GM10266 (cell line): ENCODE results near the gene FASTK.

Experiments
- DNase-seq: peaks from one replicate; pipeline ENCODE4 v3.0.0; 2012; ENCODE audit errors: extremely low spot score
- TF ChIP-seq, protein P1 (sequence below): IDR thresholded peaks from 2 replicates; pipeline ENCODE4 v1.5.1; 2012; ENCODE audit warnings: mild to moderate bottlenecking, low read depth; ENCODE audit not compliant: control insufficient read depth, insufficient read depth; ENCODE audit errors: missing control alignments

FASTK gene

DNA sequence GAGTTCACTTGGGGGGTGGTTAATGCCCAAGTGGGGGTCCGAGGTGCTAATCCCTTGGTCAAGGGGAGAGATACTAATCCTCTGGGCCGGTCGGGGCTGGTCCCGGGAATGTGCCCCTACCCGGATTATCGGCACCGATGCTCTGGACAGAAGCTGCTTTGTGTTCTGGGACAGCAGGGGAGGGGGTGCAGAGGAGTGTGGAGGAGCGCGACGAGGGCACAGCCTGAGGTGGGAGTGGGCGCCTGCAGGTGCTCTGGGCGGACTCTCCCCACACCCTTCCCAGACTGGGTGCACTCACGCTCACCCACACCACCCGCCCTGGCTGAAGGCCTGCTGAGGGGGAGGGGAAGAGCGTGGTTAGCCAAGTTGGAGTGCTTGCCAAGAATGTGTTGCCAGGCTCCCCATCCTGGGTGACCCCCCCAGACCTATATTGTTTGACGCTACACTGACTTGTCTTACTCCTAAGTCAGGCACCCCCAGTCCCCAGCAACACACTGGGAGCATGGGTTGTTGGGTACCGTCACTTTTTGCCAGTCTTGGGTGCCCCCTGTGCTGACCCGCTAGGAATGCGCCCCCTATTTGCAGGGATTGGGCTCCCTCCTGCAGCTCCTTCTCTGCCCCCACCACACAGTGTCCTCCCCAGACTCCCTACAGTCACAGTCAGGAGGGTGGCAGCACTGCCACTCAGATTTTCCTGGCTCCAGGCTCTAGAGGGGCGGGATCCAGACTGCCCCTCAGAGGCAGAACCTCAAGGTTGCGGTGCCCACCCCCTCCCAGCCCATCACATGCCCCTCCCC is 20.0 kb downstream of the FASTK start:
- TF ChIP-seq, protein P1, sequence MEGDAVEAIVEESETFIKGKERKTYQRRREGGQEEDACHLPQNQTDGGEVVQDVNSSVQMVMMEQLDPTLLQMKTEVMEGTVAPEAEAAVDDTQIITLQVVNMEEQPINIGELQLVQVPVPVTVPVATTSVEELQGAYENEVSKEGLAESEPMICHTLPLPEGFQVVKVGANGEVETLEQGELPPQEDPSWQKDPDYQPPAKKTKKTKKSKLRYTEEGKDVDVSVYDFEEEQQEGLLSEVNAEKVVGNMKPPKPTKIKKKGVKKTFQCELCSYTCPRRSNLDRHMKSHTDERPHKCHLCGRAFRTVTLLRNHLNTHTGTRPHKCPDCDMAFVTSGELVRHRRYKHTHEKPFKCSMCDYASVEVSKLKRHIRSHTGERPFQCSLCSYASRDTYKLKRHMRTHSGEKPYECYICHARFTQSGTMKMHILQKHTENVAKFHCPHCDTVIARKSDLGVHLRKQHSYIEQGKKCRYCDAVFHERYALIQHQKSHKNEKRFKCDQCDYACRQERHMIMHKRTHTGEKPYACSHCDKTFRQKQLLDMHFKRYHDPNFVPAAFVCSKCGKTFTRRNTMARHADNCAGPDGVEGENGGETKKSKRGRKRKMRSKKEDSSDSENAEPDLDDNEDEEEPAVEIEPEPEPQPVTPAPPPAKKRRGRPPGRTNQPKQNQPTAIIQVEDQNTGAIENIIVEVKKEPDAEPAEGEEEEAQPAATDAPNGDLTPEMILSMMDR: peak; percentile 14
- no peak for DNase-seq

DNA sequence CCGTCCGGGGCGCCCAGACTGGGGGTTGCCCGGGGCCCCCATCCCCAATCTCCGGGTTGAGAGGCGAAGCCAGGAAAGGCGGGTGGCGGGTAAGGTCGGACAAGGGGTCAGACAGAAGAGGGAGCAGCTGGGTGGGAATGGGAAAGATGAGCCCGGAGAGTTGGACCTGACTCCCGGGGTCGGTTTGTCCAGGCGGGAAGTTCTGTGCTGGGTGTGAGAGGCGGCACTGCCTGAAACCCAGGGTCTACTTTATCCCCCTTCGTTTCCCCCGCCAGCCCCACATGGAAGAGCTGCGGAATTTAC is 20.5 kb downstream of the FASTK start:
- no peak for DNase-seq

DNA sequence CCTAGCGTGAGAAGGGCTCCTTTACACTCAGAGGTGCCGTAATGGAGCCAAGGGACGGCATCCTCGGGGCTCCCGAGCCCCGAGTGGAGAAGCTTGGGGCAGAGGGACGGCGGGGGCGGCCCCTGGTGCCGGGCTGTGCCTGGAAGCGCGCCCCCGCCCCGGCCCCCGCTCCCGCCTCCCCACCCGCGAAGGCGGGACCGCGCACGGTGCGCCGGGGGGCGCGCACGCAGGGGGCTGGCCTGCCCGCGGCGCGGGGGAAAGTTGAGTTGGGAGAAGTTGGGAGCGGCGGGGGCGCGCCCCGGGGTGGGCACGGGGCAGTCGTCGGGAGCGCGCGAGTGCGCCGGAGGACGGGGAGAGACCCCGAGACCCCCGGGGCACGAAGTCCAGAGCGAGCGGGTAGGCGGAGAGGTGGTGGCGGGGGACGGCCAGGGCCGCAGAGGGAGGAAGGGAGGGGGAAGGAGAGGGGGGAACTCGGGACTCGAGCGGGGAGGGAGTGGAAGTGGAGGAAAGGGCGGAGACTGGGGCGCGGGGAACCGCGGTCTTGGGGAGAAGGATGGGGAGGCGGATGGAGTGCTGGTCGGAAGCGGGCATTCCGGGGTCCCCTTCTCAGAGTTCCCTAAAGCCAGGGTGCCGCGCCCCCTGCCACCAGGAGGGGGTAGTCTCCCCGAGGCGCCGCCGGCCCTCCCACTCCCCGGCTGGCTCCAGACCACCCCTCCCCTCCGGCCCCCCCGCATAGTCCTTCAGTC is 21.1 kb downstream of the FASTK start, which contains the start of gene SLC4A2:
SLC4A2 (plus strand) TSS at position 223 of the 746 bp plus-strand sequence. CDS start 2,399 bp downstream, outside the sequence.
- peak; percentile 93 for DNase-seq
- TF ChIP-seq, protein P1: peak; percentile 48

More for the DNA sequence above, 20.5 kb downstream of the FASTK start:
- TF ChIP-seq, protein P1: no peak

DNA sequence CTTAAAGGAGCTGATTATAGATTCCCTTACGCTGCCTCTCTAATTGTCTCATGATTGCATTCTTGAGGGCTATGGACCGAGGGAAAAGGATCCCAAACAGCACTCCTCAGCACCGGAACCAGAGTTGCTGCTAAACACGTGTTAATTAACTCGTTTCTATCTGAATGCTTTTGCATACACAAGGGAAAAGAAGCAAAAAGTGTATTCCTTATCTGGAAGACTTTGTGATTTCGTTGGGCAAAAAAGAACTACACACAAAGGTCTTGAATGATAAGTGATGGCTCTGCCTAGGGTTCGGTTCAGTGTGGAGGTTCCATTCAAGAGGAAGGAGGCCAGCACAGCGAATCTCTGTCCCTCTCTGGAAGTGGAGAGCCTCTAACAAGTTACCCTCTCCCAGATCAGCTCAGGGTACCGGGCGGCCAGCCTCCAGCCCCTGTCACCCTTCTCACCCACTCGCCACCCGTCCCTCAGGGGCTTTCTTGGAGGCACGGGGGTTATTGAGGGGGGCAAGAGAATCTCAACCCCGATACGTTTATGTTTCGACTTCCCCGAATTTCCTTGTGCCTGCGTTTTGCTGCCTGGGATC is 21.7 kb downstream of the FASTK start:
- TF ChIP-seq, protein P1: no peak
- DNase-seq: peak; percentile 69

DNA sequence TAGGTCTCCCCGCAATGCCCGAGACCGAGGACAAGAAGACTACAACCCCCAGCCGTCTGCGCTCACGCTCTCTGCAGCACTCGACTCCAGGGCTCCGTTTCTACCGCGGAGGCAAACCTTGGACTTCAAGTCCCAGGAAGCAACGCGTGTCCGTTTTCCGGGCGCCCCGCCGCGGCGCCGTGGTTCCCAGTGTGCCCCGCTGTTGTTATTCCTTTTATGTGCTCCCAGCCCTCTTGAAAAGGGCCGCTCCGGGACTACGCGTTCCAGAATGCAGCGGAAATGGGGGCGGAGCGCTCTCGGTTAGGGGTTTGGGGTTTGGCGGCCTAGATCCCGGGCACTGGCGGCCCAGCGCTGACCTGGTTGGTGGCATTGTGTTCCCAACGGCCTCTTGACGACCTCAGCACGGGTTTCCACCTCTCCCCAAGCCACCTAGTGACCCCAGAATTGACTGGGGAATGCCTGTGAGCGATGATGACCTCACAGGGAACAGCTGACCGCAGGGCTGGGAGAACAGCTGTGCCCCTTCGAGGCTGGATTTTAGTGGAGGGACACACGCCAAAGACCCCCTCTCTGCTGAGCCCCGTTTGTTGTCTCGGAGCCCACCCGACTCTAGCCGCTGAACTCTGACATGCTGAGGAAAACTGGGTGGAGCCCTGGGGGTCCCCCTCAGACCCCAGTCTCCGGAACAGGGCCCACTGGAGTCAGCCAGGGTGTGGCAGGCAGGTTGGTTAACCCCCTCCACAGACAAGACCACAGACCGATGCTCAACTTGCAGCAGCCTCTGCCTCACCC is 22.4 kb downstream of the FASTK start:
- TF ChIP-seq, protein P1: no peak
- DNase-seq: peak; percentile 99

DNA sequence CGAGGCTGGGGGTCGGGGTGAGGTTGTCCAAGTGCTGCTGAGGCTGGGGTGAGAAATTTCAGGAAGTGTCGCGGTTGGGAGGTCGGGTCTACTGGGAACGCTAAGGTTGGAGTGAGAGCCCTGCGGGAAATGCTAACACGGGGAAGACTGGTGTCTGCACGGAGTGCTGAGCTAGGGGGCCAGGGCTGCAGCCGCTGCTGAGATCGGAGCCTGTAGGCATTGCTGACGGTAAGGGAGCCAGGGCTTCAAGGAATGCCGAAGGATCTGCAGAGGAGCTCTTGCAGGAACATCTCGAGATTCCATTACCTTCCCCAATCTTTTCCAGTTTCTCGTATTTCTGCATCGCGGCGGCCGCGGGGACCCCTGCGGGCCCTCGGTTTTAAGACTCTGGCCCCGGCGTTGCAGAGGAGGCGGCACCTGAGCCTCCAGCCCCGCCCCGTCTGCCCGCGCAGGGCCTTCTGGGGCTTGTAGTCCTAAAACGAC is 23.1 kb downstream of the FASTK start, which contains the start of gene CDK5:
CDK5 (minus strand) TSS at position 392 of the 483 bp plus-strand sequence; CDS start at position 343, 49 bp downstream.
- TF ChIP-seq, protein P1: no peak
- no peak for DNase-seq
